Measurements from ENCODE around the gene INKA1. TPM values are rescaled to one million over a fixed set of nuclear protein-coding genes. Genes with fewer than 3 reads are reported as not detected.
"Not testable (repeated sequence)": the region's sequence is repeated elsewhere in the genome, so short reads cannot be mapped to it uniquely, and the experiment has no call there.

Gene INKA1
- total RNA-seq, 1 donor from 2014 or later, result 6.6 TPM

DNA sequence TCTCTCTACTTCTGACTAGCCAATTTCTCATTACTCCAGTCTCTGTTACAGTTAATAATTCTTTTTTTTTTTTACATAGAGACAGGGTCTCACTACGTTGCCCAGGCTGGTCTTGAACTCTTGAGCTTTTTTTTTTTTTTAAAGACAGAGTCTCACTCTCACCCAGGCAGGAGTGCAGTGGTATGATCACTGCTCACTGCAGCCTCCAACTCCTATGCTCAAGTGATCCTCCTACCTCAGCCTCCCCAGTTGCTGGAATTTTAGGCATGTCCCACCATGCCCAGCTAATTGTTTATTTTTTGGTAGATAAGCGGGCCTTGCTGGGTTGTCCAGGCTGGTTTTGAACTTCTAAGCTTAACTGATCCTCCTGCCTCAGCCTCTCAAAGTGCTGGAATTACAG, 30.4 kb upstream of the INKA1 start:
- ATAC-seq (no peak), DNase-seq (no peak)
- TF ChIP-seq, protein P1, sequence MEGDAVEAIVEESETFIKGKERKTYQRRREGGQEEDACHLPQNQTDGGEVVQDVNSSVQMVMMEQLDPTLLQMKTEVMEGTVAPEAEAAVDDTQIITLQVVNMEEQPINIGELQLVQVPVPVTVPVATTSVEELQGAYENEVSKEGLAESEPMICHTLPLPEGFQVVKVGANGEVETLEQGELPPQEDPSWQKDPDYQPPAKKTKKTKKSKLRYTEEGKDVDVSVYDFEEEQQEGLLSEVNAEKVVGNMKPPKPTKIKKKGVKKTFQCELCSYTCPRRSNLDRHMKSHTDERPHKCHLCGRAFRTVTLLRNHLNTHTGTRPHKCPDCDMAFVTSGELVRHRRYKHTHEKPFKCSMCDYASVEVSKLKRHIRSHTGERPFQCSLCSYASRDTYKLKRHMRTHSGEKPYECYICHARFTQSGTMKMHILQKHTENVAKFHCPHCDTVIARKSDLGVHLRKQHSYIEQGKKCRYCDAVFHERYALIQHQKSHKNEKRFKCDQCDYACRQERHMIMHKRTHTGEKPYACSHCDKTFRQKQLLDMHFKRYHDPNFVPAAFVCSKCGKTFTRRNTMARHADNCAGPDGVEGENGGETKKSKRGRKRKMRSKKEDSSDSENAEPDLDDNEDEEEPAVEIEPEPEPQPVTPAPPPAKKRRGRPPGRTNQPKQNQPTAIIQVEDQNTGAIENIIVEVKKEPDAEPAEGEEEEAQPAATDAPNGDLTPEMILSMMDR (IDR thresholded peaks at IDR 0.05), result no peak
- no peak overlapping the region for H3K4me3 ChIP-seq
- H3K27me3 ChIP-seq, result no peaks in the 10 kb centered on the region
- H3K27ac ChIP-seq, result no peak overlapping the region
- no peaks in the 10 kb centered on the region for H3K9me3 ChIP-seq
- intact Hi-C loops (cut with DNase I), result no loop called here
- H3K4me1 ChIP-seq, result peaks cover 6% of the 10 kb centered on the region
- H3K36me3 ChIP-seq, result peaks cover 37% of the 10 kb centered on the region

DNA sequence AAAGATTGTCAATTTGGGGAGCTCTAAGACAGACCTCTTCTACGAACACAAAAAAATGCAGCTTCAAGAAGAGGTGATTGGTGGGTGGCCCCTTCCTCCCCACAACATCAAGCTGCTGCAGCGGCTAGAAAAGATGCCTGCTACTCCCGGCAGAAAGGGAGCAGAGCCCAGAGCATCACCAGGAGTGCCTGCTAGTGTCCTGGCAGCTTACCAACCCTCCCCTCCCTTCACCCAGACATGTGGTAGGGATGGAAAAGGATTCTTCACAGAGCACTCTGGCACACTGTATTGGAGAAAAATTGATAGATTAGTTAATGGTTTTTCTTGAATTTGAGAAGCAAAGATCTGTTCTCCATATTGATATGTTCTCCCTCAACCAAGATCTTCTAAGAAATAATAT, 27.5 kb upstream of the INKA1 start:
- intact Hi-C loops (cut with DNase I), result no loop called here
- ATAC-seq, result no peak
- peaks cover 23% of the 10 kb centered on the region for H3K36me3 ChIP-seq
- TF ChIP-seq, protein P1 (IDR thresholded peaks at IDR 0.05), result no peak
- H3K27me3 ChIP-seq, result no peaks in the 10 kb centered on the region
- H3K9me3 ChIP-seq, result no peaks in the 10 kb centered on the region
- H3K4me1 ChIP-seq, result peaks cover 14% of the 10 kb centered on the region
- DNase-seq, result peak; percentile 30
- H3K27ac ChIP-seq, result no peak overlapping the region
- no peak overlapping the region for H3K4me3 ChIP-seq

DNA sequence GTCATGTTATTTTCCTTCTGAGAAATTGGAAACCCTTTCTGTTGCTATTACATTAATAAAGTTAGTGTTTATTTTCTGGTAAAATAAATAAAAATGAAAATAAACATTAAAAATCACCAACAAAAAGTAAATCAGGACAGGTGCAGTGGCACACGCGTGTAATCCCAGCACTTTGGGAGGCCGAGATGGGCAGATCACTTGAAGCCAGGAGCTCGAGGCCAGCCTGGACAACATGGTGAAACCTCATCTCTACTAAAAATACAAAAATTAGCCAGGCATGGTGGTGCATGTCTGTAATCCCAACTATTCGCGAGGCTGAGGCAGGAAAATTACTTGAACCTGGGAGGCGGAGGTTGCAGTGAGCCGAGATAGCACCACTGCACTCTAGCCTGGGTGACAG, 27.0 kb upstream of the INKA1 start:
- Histone ChIP-seq H3K4me1 (peaks cover 13% of the 10 kb centered on the region), H3K36me3 (peaks cover 24% of the 10 kb centered on the region)
- ATAC-seq; H3K27me3 ChIP-seq; H3K4me3 ChIP-seq; H3K9me3 ChIP-seq; intact Hi-C loops (cut with DNase I); H3K27ac ChIP-seq: not testable (repeated sequence)
- DNase-seq, result peak; percentile 4

DNA sequence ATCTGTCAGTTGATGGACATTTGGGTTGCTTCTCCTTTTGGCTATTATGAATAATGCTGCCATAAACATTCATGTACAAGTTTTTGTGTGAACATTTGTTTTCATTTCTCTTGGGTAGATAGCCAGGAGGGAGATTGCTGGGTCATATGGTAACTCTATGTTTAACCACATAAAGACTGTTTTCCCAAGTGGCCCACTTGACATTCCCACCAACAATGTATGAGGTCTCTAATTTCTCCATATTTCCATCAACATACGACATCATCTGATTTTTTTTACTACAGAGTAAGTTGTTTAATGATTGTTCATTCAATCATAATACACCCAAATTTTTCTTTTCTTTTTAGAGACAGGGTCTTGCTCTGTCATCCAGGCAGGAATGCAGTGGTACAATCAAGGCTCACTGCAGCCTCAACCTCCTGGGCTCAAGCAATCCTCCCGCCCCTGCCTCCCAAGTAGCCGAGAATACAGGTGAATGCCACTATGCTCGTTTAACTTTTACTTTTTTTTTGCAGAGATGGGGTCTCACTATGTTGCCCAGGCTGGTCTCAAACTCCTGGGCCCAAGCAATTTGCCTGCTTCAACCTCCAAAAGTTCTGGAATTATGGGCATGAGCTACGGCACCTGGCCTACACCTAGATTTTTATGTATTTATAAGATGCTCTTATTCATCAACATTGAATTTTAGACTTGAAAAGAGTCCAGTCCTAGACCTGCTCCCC, 23.5 kb upstream of the INKA1 start:
- intact Hi-C loops (cut with DNase I), result no loop called here
- peaks cover 33% of the 10 kb centered on the region for H3K4me1 ChIP-seq
- no peak overlapping the region for H3K4me3 ChIP-seq
- H3K27me3 ChIP-seq, result no peaks in the 10 kb centered on the region
- no peak overlapping the region for H3K27ac ChIP-seq
- DNase-seq, result peak; percentile 2
- no peak for ATAC-seq
- TF ChIP-seq, protein P1 (IDR thresholded peaks at IDR 0.05), result no peak
- no peaks in the 10 kb centered on the region for H3K9me3 ChIP-seq
- peaks cover 29% of the 10 kb centered on the region for H3K36me3 ChIP-seq

DNA sequence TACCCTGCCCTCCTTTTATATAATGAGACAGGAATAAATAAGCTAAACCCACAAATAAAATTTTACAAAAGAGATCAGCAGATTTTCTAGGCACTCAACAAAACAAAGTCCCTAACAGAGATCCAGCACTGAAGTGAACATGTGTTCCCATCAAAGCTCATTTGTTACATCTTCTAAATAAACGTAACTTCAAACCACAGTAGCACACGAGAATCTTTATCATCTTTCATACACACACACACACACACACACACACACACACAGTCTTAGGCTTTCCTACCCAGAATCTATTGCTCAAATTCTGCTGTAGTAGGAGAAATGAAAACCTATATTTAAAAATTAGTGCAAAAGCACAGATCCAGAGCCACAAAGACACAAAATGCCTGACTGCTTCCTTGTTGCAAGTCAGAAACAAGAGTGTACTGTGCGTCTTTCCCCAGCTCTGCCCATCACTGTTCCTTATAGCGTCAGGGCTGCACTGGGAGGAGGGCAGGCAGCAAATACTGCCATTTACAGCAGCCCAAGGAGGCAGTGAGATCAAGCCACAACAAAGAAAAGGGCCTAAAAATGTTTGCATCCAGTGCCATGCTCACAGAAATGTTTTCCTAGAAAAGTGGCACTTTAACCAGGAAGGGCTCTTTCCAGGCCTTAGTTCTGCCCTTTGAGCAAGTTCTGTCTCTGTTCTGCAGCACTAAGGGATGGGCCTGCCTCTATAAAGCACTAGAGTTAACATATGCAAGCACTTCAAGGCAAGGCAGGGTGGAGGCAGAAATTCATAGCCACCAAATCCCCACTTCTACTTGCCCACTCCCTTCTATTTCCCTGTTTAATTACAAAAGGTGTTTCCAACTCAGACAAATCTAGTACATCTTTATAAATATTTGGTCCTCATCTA, 22.7 kb upstream of the INKA1 start:
- Histone ChIP-seq H3K27ac (no peak overlapping the region), H3K36me3 (peaks cover 24% of the 10 kb centered on the region), H3K9me3 (no peaks in the 10 kb centered on the region), H3K27me3 (no peaks in the 10 kb centered on the region), H3K4me3 (no peak overlapping the region), H3K4me1 (peaks cover 41% of the 10 kb centered on the region)
- DNase-seq (peak; percentile 5), ATAC-seq (peak; percentile 43)
- intact Hi-C loops (cut with DNase I), result no loop called here
- TF ChIP-seq, protein P1 (IDR thresholded peaks at IDR 0.05), result no peak

DNA sequence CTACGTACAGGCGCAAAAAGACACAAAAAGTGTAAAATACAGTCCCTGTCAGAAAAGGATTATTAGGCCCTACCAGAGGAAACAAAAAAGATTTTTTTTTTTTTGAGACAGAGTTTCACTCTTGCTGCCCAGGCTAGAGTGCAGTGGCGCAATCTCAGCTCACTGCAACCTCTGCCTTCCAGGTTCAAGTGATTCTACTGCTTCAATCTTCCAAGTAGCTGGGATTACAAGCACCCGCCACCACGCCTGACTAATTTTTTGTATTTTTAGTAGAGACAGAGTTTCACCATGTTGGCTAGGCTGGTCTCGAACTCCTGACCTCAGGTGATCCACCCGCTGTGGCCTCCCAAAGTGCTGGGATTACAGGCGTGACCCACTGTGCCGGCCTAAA, 22.1 kb upstream of the INKA1 start:
- H3K27ac ChIP-seq; H3K9me3 ChIP-seq; intact Hi-C loops (cut with DNase I); ATAC-seq; H3K27me3 ChIP-seq; H3K4me3 ChIP-seq: not testable (repeated sequence)
- DNase-seq, result peak; percentile 40
- Histone ChIP-seq H3K4me1 (peaks cover 43% of the 10 kb centered on the region), H3K36me3 (peaks cover 18% of the 10 kb centered on the region)
